HL-60 (cell line): ENCODE data around the gene HES4.
"Not testable (repeated sequence)": the region's sequence is repeated elsewhere in the genome, so short reads cannot be mapped to it uniquely, and the experiment has no call there.

Experiments used
- POLR2AphosphoS5 ChIP-seq: IDR thresholded peaks from 2 replicates; pipeline ENCODE4 v1.6.1; 2012; ENCODE audit warnings: low read depth
- REST ChIP-seq: IDR thresholded peaks from 2 replicates; pipeline ENCODE4 v1.6.1; 2012; ENCODE audit warnings: low read depth; ENCODE audit not compliant: insufficient replicate concordance
- TF ChIP-seq, protein P1 (sequence below): IDR thresholded peaks from one replicate; pipeline ENCODE4 v1.5.1; 2011; ENCODE audit warnings: low read length, control low read depth, inconsistent platforms; ENCODE audit not compliant: insufficient read depth

GRCh38 chr1:1010131-1010530, 10.2 kb upstream of the HES4 start:
- TF ChIP-seq, protein P1, sequence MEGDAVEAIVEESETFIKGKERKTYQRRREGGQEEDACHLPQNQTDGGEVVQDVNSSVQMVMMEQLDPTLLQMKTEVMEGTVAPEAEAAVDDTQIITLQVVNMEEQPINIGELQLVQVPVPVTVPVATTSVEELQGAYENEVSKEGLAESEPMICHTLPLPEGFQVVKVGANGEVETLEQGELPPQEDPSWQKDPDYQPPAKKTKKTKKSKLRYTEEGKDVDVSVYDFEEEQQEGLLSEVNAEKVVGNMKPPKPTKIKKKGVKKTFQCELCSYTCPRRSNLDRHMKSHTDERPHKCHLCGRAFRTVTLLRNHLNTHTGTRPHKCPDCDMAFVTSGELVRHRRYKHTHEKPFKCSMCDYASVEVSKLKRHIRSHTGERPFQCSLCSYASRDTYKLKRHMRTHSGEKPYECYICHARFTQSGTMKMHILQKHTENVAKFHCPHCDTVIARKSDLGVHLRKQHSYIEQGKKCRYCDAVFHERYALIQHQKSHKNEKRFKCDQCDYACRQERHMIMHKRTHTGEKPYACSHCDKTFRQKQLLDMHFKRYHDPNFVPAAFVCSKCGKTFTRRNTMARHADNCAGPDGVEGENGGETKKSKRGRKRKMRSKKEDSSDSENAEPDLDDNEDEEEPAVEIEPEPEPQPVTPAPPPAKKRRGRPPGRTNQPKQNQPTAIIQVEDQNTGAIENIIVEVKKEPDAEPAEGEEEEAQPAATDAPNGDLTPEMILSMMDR = not testable (repeated sequence)
- TF ChIP-seq POLR2AphosphoS5, REST: not testable (repeated sequence)
